DND-41 (cell line): ENCODE data around the gene SPDYE3.
"Not testable (repeated sequence)": the region's sequence is repeated elsewhere in the genome, so short reads cannot be mapped to it uniquely, and the experiment has no call there.

Source experiments
- CTCF ChIP-seq: IDR thresholded peaks from 2 replicates; pipeline ENCODE4 v1.5.1; 2012; ENCODE audit warnings: borderline replicate concordance, low read length, moderate library complexity, mild to moderate bottlenecking; ENCODE audit not compliant: poor library complexity, severe bottlenecking; ENCODE audit errors: extremely low read depth
- EZH2 ChIP-seq: IDR thresholded peaks from 3 replicates; pipeline ENCODE4 v1.6.1; 2012; ENCODE audit warnings: borderline replicate concordance, low read depth, mild to moderate bottlenecking, moderate library complexity, low read length, inconsistent platforms; ENCODE audit not compliant: severe bottlenecking

- TF ChIP-seq CTCF, EZH2: not testable (repeated sequence)
Measured at GRCh38 chr7:100268882-100269281, 38.6 kb upstream of the SPDYE3 start.
